ENCODE data around the gene APOBEC4. TPM values are rescaled to one million over a fixed set of nuclear protein-coding genes. Genes with fewer than 3 reads are reported as not detected.

The APOBEC4 gene
- total RNA-seq: not detected in 2 replicates

GRCh38 chr1:183652547-183653461, at the start of gene APOBEC4:
Gene APOBEC4 (minus strand): TSS chr1:183653316. CDS start chr1:183648781, 4,535 bp downstream.

GRCh38 chr1:183635606-183636333, 17.3 kb downstream of the APOBEC4 start, which contains the start of gene ARPC5:
Gene ARPC5 (minus strand): TSS chr1:183635783. CDS start chr1:183635659, 124 bp downstream.

Other genes with a start within 250 kb of the APOBEC4 start
- gene NMNAT2, start 234.9 kb downstream of the APOBEC4 start, total RNA-seq: 1.7 and 3.0 TPM in 2 replicates
- 9.9 and 25.4 TPM in 2 replicates for gene SMG7, start 180.8 kb downstream of the APOBEC4 start, total RNA-seq
- gene NCF2, start 62.9 kb downstream of the APOBEC4 start, total RNA-seq: not detected in 2 replicates
- gene ARPC5, start 17.5 kb downstream of the APOBEC4 start, total RNA-seq: 85.8 and 171 TPM in 2 replicates
- 17.4 and 20.8 TPM in 2 replicates for gene RGL1, start 151.8 kb upstream of the APOBEC4 start, total RNA-seq

All from pericardium fibroblast (primary cell).